Hematopoietic multipotent progenitor cell (in vitro differentiated cells): Measurements from ENCODE around the gene EEFSEC. TPM values are rescaled to one million over a fixed set of nuclear protein-coding genes. Genes with fewer than 3 reads are reported as not detected.

Source experiments
- DNase-seq, 3 donors: peaks; one replicate each; pipeline ENCODE4 v3.0.0-alpha.2; 2011 to 2015; ENCODE audit warnings: low read depth in 2 of 3, low spot score in 2 of 3
- total RNA-seq: library from RNA; depleted of rRNA; stranded (reverse); fragments of >200 nt; gene quantifications from one replicate; pipeline ENCODE4 v1.2.3, GENCODE V29; 2012

Gene EEFSEC
- total RNA-seq, 1 donor = 27.5 TPM

DNA sequence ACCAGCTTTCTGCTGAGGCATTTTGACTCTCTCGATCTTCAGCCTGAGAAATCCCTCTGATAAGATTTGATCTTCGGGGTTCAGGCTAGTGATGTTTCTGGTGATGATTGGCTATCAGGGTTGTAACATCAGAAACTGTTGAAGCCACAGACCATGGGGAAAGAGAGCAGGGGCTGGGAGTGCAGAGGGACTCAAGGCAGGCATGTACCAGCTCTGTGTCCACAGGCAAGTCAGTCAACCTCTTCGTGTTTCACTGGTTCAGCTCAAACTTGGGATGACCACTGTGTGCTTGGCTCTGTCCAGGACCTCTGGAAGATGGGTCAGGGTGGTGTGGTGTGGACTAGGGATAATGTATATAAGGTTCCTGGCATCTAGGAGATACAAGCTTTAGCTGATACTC is 116.5 kb downstream of the EEFSEC start:
- DNase-seq = no peak

DNA sequence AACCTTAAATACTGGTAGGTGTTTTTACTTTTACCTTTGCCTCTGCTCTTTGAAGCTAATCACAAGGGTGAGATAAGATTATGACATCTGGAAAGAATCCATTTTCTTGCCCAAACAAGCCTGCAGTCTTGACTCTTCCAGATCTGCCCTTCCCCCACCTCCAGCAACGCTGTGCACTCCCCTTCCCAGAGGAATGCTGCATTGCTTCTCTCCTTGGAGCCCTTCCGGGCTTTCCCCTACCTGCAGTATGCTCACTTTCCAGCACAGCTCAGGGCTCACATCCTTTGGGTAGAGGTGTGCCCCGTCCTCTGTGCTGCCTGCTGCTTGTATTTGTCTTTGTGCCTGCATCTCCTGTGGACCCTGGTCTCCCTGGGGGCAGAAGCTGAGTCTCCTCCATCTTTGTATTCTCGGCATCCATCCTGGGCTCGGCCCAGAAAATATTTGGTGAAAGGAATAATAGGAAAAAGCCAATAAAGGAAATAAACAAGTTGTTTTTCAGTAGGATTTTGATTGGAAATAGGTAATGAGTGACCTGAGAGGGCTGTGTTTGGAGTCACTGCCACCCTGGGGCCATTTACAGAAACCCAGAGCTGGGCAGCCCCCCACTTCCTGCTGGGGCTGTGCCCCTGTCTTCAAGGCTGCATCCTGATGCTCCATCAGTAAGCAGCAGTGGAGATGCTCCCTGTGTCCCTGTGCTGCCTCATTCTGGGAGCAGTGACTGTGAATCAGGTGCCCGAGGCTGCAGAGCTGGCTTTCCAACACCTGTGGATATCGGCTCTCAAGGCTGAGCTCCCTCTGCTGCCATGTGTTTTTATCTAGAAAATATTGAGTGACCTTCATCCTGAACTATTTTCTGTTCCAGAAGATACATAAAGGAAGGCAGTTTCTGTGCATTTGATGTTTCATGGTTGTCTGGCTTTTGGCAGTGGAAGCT is 117.5 kb downstream of the EEFSEC start:
- no peak for DNase-seq

GRCh38 chr3:128271536-128272332 is 118.5 kb downstream of the EEFSEC start:
- DNase-seq = no peak

- DNase-seq = no peak
These were observed 120.0 kb downstream of the EEFSEC start for GRCh38 chr3:128273109-128273840.

DNA sequence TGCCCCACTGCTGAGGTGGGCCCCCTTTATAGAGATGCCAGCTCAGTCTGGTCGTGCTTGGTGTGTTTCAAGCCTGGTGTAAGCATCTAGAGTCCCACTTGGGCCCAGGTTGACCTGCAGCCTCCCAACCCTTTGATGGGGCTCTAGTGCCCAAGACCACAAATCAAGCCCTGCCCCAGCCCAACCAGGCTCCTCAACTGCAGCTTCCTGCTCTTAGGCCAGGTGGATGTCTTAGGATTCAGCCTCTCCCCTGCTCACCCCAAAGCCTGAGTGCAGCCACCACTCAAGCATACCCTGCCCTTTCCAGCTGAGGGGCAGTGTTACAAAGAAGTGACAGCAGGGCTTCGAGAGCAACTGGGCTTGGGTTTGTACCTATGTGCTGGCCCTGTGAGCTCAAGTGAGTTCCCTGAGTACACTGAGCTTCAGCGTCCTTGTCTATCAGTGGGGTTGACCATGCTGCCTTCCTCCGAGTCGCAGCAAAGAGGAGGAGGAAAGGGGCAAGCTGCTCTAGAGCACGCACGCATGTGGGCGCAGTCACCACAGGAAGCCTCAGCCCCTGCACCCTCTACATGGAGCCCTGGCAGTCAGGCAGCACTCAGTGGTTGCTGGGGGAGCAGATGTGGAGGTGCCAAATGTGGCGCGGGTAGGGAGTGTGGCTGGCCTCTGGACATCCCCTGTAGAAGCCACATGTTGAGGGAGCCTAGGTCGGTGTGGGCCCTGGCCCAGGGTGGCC is 120.7 kb downstream of the EEFSEC start:
- DNase-seq = no peak

DNA sequence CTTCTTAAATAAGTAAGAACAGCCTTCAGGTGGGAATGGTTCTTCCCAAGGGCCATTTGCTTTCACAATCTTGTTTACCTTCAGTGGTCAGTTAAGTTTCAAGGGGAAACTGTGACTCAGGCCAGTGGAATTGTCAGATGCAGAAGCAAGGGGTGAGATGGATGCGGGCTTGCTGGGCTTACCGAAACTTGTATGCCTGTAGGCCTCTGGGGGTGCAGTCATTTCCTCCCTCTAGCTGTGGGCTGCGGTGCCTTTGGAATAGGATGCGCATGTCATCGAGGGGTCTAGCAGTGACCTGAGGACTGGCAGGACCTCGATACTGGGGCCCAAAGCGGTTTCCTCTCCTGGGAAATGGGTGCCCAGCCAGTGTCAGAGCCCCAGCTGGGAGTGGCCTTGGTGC is 121.6 kb downstream of the EEFSEC start:
- no peak for DNase-seq

DNA sequence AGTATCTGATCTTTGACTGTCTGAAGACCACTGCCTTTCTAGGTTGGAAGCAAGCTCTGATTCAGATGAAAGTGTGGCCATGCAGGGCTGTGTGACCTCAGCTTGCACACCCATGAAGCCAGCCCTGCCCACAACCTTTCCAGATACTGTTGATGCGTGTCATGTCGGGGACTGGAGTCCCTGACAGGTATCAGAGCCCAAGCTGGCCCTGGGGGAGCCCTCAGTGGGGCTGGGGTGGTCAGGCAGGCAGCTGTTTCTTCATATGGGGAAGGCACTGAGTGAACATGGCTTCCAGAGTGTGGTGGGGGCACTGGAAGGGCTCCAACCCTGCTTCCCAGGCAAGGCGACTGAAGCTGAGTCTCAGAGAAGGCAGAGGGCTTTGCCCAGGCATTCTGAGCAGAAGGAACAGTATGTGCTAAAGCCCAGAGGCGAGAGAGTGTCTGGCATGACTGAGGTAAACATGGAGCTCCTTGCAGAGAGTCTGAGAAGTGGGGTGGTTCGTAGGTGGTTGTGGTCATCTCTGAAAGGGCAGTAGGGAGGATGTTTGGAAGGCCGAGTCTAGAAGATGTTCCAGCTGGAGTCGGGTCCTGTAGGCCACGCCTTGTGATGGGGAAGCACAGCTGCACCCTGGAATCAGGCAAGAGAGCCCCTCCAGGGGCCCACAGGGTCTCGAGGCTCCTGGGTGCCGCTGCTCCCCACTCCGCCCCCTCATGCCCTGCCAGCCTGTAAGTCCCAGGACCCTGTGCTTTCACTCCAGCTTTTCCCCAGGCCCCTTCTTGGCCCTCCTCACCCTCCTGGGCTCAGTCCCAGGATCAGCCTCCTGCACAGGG is 122.2 kb downstream of the EEFSEC start:
- no peak for DNase-seq

- DNase-seq = no peak
These were observed 122.8 kb downstream of the EEFSEC start for GRCh38 chr3:128276146-128276435.

GRCh38 chr3:128276577-128277183 is 123.4 kb downstream of the EEFSEC start:
- no peak for DNase-seq

- DNase-seq = no peak
These were observed 124.2 kb downstream of the EEFSEC start for GRCh38 chr3:128277378-128278069.

- DNase-seq = no peak
These were observed 124.8 kb downstream of the EEFSEC start for GRCh38 chr3:128278130-128278529.

DNA sequence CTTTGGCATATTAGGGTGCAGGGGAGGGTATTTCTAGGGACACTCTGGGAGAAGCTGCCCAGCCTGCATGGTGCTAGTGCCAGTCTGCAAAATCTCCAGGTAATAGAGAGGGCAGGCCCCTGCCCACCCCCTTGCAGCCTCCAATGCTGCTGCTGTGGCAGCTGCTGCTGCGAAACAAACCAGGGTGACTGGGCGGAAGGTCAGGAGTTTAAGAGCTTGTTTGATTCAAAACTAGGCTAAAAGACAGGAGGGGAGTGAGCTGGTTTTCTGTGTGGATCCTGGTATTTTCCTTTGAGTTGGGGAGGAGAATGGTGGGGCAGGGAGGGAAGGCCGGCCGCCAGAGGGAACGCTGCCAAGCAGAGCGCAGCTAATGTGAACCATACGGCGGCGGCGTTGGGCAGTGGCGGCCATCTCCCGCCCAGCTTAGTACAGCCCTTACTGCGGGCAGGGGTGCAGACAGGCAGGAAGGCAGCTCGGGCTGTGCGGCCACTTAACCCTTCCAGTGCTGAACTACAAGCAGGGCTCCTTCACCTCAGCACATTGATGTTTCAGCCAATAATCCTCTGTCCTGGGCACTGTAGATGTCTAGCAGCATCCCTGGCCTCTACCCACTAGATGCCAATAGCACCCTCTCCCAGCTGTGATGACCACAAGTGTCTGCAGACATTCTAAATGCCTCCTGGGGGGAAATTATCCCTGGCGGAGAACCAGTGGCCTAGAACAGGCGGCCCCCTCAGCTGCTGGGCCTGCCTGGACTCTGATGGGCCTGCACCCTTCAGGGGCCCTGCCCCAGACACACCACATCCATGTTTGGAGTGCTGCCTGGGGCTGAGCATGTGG is 125.7 kb downstream of the EEFSEC start:
- DNase-seq = no peak

DNA sequence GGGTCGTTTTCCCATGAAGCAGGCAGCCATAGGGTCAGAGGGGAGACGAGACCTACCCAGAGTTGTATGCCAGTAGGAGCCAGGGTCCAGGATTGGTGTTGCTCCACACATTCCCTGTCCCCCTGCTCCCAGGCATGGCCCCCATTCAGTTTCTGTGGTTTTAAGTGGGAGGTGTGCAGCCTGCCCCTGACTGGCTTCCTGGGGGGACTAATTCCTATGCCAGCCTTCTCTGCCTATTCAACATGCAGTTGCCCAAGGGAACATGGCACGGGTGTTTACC is 126.3 kb downstream of the EEFSEC start:
- no peak for DNase-seq

DNA sequence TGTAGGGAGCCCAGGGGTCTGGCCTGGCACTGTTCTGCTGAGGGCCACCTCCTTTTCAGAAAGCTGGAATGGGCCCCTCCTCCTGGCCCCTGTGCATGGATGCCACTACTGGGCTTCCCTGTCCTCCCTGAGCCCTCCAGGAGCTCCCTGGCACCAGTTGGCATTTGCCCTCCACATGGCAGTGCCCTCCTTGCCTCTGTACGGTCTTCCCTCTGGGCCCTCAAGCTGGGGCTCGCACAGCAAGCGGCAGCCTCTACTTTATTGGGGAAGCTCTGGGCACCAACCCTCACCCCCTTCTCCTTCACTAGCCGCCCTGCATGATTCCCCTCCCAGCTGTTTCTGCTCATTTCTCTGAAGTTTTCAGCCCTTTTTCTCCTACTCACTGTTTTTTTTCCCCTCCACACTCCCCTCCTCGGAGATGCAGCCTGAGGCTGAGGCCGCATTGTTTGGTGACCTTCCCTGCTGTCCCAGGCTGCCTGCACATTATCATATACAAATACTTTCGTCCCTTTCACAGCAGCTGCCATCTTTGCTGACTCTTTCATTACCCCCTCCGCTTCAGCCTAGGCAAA is 127.3 kb downstream of the EEFSEC start:
- DNase-seq = no peak

DNA sequence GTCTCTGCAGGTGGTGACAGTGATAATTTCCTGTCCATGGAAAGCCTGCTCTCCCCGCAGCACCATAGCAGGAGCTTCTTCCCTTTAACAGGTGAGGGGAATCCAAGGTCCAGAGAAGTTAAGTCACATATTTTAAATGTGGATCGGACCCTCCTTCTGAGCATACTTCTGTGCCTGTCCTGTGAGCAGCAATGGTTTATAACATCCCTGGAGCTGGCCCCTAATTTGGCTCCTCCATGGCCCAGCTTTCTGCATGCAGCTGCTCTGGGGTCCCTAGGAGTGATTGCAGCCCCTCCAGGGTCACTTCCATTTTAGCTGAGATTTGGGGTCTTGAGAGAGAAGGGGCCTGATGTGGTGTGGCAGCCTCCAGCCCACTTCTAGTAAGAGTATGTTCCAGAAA is 127.8 kb downstream of the EEFSEC start:
- DNase-seq = no peak

- no peak for DNase-seq
These were observed 128.4 kb downstream of the EEFSEC start for GRCh38 chr3:128281461-128282367.
